Ishikawa (cell line): ENCODE data around the gene TEKT1.

Source experiments
- MAX ChIP-seq: IDR thresholded peaks from 2 replicates; pipeline ENCODE4 v1.6.1; 2012
- RAD21 ChIP-seq: IDR thresholded peaks from 2 replicates; pipeline ENCODE4 v1.6.1; 2012; ENCODE audit warnings: low read depth
- TAF1 ChIP-seq: IDR thresholded peaks from 2 replicates; pipeline ENCODE4 v1.6.1; 2012; ENCODE audit warnings: low read depth, mild to moderate bottlenecking
- TF ChIP-seq, protein P1 (sequence below): IDR thresholded peaks from 2 replicates; pipeline ENCODE4 v1.6.1; 2012; ENCODE audit warnings: low read depth, mild to moderate bottlenecking

DNA sequence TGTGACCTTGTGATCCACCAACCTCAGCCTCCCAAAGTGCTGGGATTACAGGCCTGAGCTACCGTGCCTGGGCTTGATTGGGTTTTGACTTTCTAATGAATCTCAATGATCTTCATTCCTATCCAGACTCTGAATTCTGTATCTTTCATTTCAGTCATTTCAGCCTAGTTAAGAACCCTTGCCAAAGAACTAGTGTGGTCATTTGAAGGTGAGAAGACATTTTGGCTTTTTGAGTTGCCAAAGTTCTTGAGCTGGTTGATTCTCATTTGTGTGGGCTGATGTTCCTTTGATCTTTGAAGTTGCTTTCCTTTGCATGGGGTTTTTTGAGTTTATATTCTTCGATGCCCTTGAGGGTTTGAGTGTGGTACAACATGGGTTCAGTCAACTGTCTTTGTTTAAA is 30.6 kb upstream of the TEKT1 start:
- TF ChIP-seq, protein P1, sequence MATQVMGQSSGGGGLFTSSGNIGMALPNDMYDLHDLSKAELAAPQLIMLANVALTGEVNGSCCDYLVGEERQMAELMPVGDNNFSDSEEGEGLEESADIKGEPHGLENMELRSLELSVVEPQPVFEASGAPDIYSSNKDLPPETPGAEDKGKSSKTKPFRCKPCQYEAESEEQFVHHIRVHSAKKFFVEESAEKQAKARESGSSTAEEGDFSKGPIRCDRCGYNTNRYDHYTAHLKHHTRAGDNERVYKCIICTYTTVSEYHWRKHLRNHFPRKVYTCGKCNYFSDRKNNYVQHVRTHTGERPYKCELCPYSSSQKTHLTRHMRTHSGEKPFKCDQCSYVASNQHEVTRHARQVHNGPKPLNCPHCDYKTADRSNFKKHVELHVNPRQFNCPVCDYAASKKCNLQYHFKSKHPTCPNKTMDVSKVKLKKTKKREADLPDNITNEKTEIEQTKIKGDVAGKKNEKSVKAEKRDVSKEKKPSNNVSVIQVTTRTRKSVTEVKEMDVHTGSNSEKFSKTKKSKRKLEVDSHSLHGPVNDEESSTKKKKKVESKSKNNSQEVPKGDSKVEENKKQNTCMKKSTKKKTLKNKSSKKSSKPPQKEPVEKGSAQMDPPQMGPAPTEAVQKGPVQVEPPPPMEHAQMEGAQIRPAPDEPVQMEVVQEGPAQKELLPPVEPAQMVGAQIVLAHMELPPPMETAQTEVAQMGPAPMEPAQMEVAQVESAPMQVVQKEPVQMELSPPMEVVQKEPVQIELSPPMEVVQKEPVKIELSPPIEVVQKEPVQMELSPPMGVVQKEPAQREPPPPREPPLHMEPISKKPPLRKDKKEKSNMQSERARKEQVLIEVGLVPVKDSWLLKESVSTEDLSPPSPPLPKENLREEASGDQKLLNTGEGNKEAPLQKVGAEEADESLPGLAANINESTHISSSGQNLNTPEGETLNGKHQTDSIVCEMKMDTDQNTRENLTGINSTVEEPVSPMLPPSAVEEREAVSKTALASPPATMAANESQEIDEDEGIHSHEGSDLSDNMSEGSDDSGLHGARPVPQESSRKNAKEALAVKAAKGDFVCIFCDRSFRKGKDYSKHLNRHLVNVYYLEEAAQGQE = no peak
- TF ChIP-seq RAD21 (no peak), TAF1 (no peak), MAX (no peak)
